HepG2 (cell line): ENCODE results near the gene ITGA2. TPM values are rescaled to one million over a fixed set of nuclear protein-coding genes. Genes with fewer than 3 reads are reported as not detected.
A peak's percentile ranks its signal among the peaks of the same experiment; 100 is the strongest.

Experiments
- ATAC-seq: fragments of 200-7000 bp; cut with Tn5 transposase; 3 replicates; pipeline ENCODE4 v1.9.1; 2020; ENCODE audit warnings: mild to moderate bottlenecking, moderate library complexity
- BruUV-seq: library from RNA; stranded (reverse); fragments of 400-500 nt; replicated peaks from 2 replicates; lab custom pipeline; 2021; lab: Mats Ljungman, UMichigan
- CTCF ChIA-PET: fragments of 300-600 bp; formaldehyde crosslinking; extraction: SDS; loops from one replicate; lab custom pipeline; 2021; ENCODE audit warnings: low total read pairs, inconsistent platforms, low intra/inter-chr PET ratio; lab: Yijun Ruan, JAX
- POLR2A ChIA-PET: fragments of 350-600 bp; sonication (Branson Sonifier 250); formaldehyde crosslinking; loops from one replicate; lab custom pipeline; 2020; ENCODE audit warnings: antibody characterized with exemption, inconsistent platforms; lab: Yijun Ruan, JAX
- DNase-seq: peaks from one replicate; pipeline ENCODE4 v3.0.0-alpha.2; 2015; ENCODE audit warnings: low spot score
- FAIRE-seq: peaks from 3 replicates; lab custom pipeline; 2011; peaks lifted over from hg19 to GRCh38; lab: Jason Lieb, UNC
- H2AFZ ChIP-seq: one replicate; pipeline ENCODE4 v1.6.1; 2011; ENCODE audit warnings: low read length, inconsistent platforms
- H3K27ac ChIP-seq: fragments of 300-600 bp; 3 replicates; pipeline ENCODE4 v1.8.0; 2011; ENCODE audit warnings: mixed run types, mild to moderate bottlenecking, mixed read lengths, low read length, inconsistent platforms; ENCODE audit not compliant: insufficient read depth; ENCODE audit errors: extremely low read length
- H3K27me3 ChIP-seq, 2 experiments: fragments of 200-600 bp in 1 of 2; 2 replicates in 1 of 2; 3 replicates in 1 of 2; pipeline versions ENCODE4 v1.6.0 to v1.8.0; 2011; ENCODE audit warnings: low read length in 2 of 2, mild to moderate bottlenecking in 2 of 2, moderate library complexity in 2 of 2, inconsistent platforms in 1 of 2; ENCODE audit not compliant: insufficient read depth in 2 of 2, control insufficient read depth in 1 of 2
- H3K36me3 ChIP-seq, 2 experiments: fragments of 200-600 bp in 1 of 2; replicated peaks in 1 of 2; 2 replicates in 1 of 2; 3 replicates in 1 of 2; pipeline versions ENCODE4 v1.5.1 to v1.8.0; 2011; ENCODE audit warnings: low read length in 2 of 2, inconsistent platforms in 1 of 2; ENCODE audit not compliant: insufficient read depth in 2 of 2, control insufficient read depth in 1 of 2
- H3K4me1 ChIP-seq: 2 replicates; pipeline ENCODE4 v1.5.1; 2012; ENCODE audit warnings: low read length, inconsistent platforms; ENCODE audit not compliant: insufficient read depth
- H3K4me2 ChIP-seq: 2 replicates; pipeline ENCODE4 v1.6.0; 2011; ENCODE audit warnings: low read depth, low read length, inconsistent platforms
- H3K4me3 ChIP-seq, 3 experiments: fragments of 200-600 bp in 1 of 3; sonication (generic), shearing (Covaris generic) in 1 of 3; replicated peaks in 1 of 3; 2 replicates each; pipeline ENCODE4 v1.5.1; 2011 to 2016; ENCODE audit warnings: low read length in 3 of 3, inconsistent platforms in 2 of 3, low read depth in 2 of 3, mild to moderate bottlenecking in 2 of 3, control low read depth in 1 of 3, mixed read lengths in 1 of 3; ENCODE audit not compliant: insufficient read depth in 1 of 3
- H3K79me2 ChIP-seq: one replicate; pipeline ENCODE4 v1.6.1; 2011; ENCODE audit warnings: low read length, inconsistent platforms; ENCODE audit not compliant: insufficient read depth
- H3K9ac ChIP-seq: 2 replicates; pipeline ENCODE4 v1.6.0; 2011; ENCODE audit warnings: mild to moderate bottlenecking, low read depth, low read length, inconsistent platforms; ENCODE audit not compliant: insufficient read depth
- H3K9me3 ChIP-seq: 2 replicates; pipeline ENCODE4 v1.5.1; 2012; ENCODE audit warnings: mild to moderate bottlenecking, low read length
- H4K20me1 ChIP-seq: 2 replicates; pipeline ENCODE4 v1.6.0; 2011; ENCODE audit warnings: inconsistent platforms, mild to moderate bottlenecking, low read length, moderate library complexity; ENCODE audit not compliant: insufficient read depth
- ATF7-NPFF ChIP-seq: sonication (generic); formaldehyde crosslinking; IDR thresholded peaks from 2 replicates; pipeline ENCODE4 v1.8.1; 2023; ENCODE audit warnings: mild to moderate bottlenecking, low read depth, missing genetic modification reagents, moderate library complexity
- ATRX ChIP-seq: sonication (generic); formaldehyde crosslinking; IDR thresholded peaks from 2 replicates; pipeline ENCODE4 v1.4.0; 2020; ENCODE audit warnings: missing genetic modification reagents, borderline replicate concordance
- CREB1 ChIP-seq, 2 experiments: fragments of 450-650 bp in 1 of 2; IDR thresholded peaks; 2 replicates each; pipeline ENCODE4 v1.6.1; 2016 to 2017; ENCODE audit warnings: control low read depth in 1 of 2, mild to moderate bottlenecking in 1 of 2, missing compliant biosample characterization in 1 of 2, missing genetic modification characterization in 1 of 2
- E2F1 ChIP-seq: sonication (generic); formaldehyde crosslinking; IDR thresholded peaks from 2 replicates; pipeline ENCODE4 v1.5.0; 2020; ENCODE audit warnings: missing genetic modification reagents
- MYPOP ChIP-seq: sonication (generic); formaldehyde crosslinking; IDR thresholded peaks from 2 replicates; pipeline ENCODE4 v1.8.1; 2023; ENCODE audit warnings: mild to moderate bottlenecking, moderate library complexity, missing genetic modification reagents
- ZFP36 ChIP-seq: fragments of 150-350 bp; IDR thresholded peaks from 2 replicates; pipeline ENCODE4 v1.6.1; 2018; ENCODE audit warnings: borderline replicate concordance, low read length, low read depth; ENCODE audit not compliant: partially characterized antibody
- ZNF431 ChIP-seq: sonication (generic); formaldehyde crosslinking; IDR thresholded peaks from 2 replicates; pipeline ENCODE4 v1.9.0; 2022; ENCODE audit warnings: missing genetic modification reagents, low read depth, mild to moderate bottlenecking, borderline replicate concordance
- WGBS: methylation state at CpG from one replicate; pipeline ENCODE4 v1.1.6; 2017; ENCODE audit warnings: low lambda C conversion rate; 5-methylcytosine and 5-hydroxymethylcytosine counted together
- in situ Hi-C: cut with HindIII; loops from 2 replicates; pipeline ENCODE4 v1.10.0; 2017; ENCODE audit warnings: low pct_unique_long_range_greater_than_20kb; ENCODE audit not compliant: extremely low pct_ligation_motif_present
- intact Hi-C: fragments of 100-400 bp; cut with micrococcal nuclease; formaldehyde crosslinking; loops from one replicate; pipeline ENCODE4 v1.10.0; 2022; ENCODE audit not compliant: unreplicated experiment
- polyA plus RNA-seq, 8 experiments: library from polyadenylated mRNA; depleted of rRNA in 3 of 8; stranded (reverse) in 7 of 8; unstranded in 1 of 8; fragments of >200 nt; fragmentation: Illumina TruSeq in 4 of 8; extraction: Trizol in 4 of 8; gene quantifications; 2 replicates each; pipeline versions ENCODE4 v1.2.1 to v1.2.3, GENCODE V29; 2011 to 2016; ENCODE audit warnings: low read depth in 4 of 8, missing spikeins in 1 of 8, mixed read lengths in 1 of 8; ENCODE audit not compliant: insufficient read depth in 1 of 8
- total RNA-seq, 5 experiments: library from RNA; depleted of rRNA; stranded (reverse); fragments of >200 nt; fragmentation: Illumina TruSeq; extraction: Trizol; gene quantifications; 2 replicates each; pipeline ENCODE4 v1.2.3, GENCODE V29; 2016; ENCODE audit warnings: low read depth in 1 of 5

ITGA2 gene
- total and polyA plus RNA-seq, 2 of the 13 experiments (the other 11 are each of a cell fraction or from before 2014, with no cell fraction given), result 15.8 to 58.3 TPM

- Histone ChIP-seq H3K9ac (no peak overlapping the region), H4K20me1 (no peaks in the 10 kb centered on the region; the same call in none of the 2 replicates), H3K36me3 (peaks cover 3 to 40% of the 10 kb centered on the region in 2 experiments), H3K4me2 (no peak overlapping the region), H3K4me3 (no peak overlapping the region), H3K4me1 (peaks cover 28% of the 10 kb centered on the region), H3K27ac (no peak overlapping the region), H3K79me2 (peaks cover 45% of the 10 kb centered on the region), H2AFZ (no peak overlapping the region), H3K27me3 (no peaks in the 10 kb centered on the region), H3K9me3 (no peaks in the 10 kb centered on the region)
- WGBS, result 95% methylated on average over 3 of the region's 3 CpGs
- ChIA-PET CTCF (interaction anchor here (2.5 kb wide), 1 partner anchor 89 kb away, joined by 15 read pairs; no protein-coding TSS in a partner anchor), POLR2A (no interaction called here)
- ATAC-seq, result no peak
- intact Hi-C loops, result loop anchor here (10.0 kb wide), 1 partner anchor 58 kb away; no protein-coding TSS in a partner anchor
- FAIRE-seq, result no peak
- BruUV-seq, result no TSS peak
- no peak for DNase-seq
- no peak for TF ChIP-seq ZFP36
- TF ChIP-seq CREB1 (IDR thresholded peaks at IDR 0.05), result 0 out of 2 replicates have a peak, but pooled peaks have one; percentile 12
- no peak for TF ChIP-seq CREB1 (CRISPR knock-in tag; IDR thresholded peaks at IDR 0.05)
- no peak for TF ChIP-seq ATRX (CRISPR knock-in tag)
- TF ChIP-seq ZNF431 (CRISPR knock-in tag), result no peak
- no peak for TF ChIP-seq ATF7-NPFF (CRISPR knock-in tag)
- TF ChIP-seq MYPOP (CRISPR knock-in tag), result no peak
- TF ChIP-seq E2F1 (CRISPR knock-in tag), result no peak
- in situ Hi-C loops, result loop anchor here (10.0 kb wide), 1 partner anchor 82 kb away; no protein-coding TSS in a partner anchor
Measured at GRCh38 chr5:53037141-53037859, 48.1 kb downstream of the ITGA2 start.
